SK-N-SH (cell line): ENCODE data around the gene ZSWIM3.

ENCODE experiments used
- CTCF ChIP-seq: fragments of 200-600 bp; sonication (generic); IDR thresholded peaks from 2 replicates; pipeline ENCODE4 v1.6.1; 2017; ENCODE audit warnings: antibody characterized with exemption, mild to moderate bottlenecking, moderate library complexity
- ELF1 ChIP-seq: IDR thresholded peaks from 2 replicates; pipeline ENCODE4 v1.4.0; 2012
- JUND ChIP-seq: IDR thresholded peaks from 2 replicates; pipeline ENCODE4 v1.4.0; 2012
- REST ChIP-seq: IDR thresholded peaks from 2 replicates; pipeline ENCODE4 v1.6.1; 2012; ENCODE audit warnings: mild to moderate bottlenecking, low read depth, low read length, moderate library complexity

GRCh38 chr20:45835329-45835765, 22.1 kb upstream of the ZSWIM3 start:
- TF ChIP-seq CTCF, result no peak
- no peak for TF ChIP-seq JUND
- TF ChIP-seq REST, result no peak
- TF ChIP-seq ELF1, result no peak
